NCI-H2081 (cell line): ENCODE measurements around the gene VPS51.

Experiments used
- DNase-seq, 2 experiments: peaks; one replicate each; lab custom pipeline; 2025; lab: John Stamatoyannopoulos, UW

The VPS51 gene

DNA sequence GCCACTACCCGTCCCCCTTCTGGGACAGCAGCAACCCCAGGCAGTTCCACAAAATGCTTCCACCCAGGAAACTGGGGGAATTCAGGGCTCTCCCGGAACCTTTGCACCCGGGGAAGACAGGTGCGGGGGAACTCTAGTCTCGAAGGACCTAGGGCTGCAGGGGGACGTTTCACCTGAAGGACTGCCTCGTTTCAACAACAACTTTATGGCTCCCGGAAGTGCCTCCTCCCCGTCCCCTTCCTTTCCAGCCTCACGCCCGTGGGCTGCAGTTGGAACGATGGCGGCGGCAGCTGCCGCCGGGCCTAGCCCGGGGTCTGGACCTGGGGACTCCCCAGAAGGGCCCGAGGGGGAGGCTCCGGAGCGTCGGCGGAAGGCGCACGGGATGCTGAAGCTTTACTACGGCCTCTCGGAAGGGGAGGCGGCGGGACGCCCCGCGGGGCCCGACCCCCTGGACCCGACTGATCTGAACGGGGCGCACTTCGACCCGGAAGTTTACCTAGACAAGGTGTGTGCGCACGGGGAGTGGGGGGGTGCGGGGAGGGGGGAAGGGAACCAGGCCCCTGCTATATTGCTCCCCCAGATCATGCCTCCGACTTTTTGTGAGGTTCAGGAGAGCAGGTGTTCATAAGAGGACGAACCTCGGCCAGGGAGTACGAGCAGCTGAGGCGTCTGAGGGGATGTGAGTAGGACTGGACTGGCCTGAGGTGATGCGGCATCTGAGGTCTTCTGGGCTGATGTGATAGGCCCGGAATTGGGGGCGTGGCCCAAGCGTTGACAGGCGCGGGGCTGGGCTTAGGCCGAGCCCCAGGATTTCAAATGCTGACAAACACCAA lies at the start of gene VPS51:
VPS51 (plus strand) TSS at position 241 of the 833 bp plus-strand sequence; CDS start at position 278, 37 bp downstream.
- peak; percentile 85 to 93 for DNase-seq

- no peak for DNase-seq
Measured at GRCh38 chr11:65047581-65048422, 48.2 kb upstream of the VPS51 start.

DNA sequence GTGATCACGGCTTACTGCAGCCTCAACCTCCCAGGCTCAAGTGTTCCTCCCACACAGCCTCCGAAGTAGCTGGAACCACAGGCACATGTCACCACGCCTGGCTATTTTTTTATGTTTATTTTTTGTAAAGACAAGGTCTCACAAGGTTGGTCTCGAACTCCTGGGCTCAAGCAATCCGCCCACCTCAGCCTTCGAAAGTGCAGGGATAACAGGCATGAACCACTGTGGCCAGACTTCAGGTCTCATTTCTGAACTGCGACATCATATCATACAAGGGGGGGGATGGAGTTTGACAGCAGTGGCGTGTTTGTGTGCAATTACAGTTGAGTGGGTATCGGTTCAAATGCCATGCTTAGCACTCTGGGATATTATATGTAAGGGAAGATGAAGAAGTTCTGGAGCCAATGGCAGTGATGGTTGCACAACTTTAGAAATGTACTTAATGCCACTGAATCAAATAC lies 44.6 kb upstream of the VPS51 start:
- DNase-seq, result no peak

- no peak for DNase-seq
Measured at GRCh38 chr11:65053827-65054508, 42.0 kb upstream of the VPS51 start.

DNA sequence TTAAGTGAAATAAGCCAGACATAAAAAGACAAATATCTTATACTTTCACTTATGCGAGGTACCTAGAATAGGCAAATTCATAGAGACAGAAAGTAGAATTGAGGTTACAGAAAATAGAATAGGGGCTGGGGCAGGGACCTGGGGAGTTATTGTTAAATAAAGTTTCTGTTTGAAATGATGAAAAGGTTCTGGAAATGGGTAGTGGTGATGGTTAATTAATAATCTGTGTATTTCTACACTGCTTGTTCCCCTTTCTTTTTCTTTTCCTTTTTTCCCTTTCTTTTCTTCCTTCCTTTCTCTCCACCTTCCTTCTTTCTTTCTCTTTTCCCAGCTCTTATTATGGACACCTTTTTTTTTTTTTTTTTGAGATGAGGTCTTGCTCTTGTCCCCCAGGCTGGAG lies 40.5 kb upstream of the VPS51 start:
- no peak for DNase-seq

DNA sequence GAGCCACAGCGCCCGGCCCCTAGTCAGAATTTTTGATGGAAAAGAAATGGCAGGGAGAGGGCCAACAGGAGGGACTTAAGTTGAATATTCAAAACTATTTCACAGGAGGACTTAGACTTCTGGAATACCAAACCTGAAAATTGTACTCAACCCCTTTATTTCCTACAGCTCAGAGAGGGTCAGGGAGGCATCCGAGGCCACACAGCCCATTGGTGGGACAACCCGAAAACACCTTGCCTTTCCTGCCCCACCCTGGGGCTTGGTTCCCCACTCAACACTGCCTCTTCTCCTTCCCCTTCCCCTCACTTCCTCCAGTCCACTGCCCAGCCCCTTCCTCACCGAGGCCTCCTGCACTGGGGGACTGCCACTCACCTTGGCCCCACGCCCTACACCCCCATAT lies 39.0 kb upstream of the VPS51 start:
- DNase-seq, result no peak

DNA sequence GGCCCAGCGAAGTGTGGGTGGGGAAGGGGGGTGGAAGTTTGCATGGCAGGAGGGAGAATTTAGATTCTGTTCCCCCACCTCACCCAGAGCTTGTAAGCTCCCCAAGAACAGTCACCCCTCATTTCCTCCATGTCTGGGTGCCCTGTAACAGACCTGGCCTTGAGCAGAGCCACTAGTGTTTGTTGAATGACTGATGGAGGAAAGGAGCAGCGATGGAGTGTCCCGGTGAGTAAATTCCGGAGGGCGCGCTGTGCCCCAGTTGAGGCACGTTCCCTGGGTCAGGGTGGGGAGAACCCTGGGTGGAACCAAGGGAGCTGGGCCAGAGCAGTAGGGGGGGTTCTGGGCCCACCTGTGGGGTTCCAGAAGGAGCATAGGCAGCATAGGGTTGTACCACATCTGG lies 38.5 kb upstream of the VPS51 start:
- no peak for DNase-seq

DNA sequence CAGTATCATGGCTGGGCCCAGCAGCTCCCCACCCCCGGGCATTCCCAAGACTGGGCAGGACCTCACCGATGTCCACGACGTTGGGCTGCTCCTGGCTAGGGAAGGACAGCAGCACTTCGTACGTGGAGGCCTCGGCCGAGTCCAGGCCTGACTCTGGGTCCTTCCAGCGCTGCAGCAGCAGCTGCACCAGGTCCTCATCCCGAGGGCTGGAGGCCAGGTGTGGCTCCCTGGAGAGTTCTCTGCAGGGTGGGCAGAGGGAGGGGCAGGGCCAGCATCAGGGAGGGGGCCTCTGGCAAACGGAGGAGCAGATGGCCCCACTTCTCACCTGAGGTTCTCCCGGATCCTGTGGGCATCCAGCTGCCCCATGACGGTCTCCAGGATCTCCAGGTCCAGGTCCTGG lies 38.0 kb upstream of the VPS51 start:
- peak in 1 of 2 experiments; percentile 35 for DNase-seq

DNA sequence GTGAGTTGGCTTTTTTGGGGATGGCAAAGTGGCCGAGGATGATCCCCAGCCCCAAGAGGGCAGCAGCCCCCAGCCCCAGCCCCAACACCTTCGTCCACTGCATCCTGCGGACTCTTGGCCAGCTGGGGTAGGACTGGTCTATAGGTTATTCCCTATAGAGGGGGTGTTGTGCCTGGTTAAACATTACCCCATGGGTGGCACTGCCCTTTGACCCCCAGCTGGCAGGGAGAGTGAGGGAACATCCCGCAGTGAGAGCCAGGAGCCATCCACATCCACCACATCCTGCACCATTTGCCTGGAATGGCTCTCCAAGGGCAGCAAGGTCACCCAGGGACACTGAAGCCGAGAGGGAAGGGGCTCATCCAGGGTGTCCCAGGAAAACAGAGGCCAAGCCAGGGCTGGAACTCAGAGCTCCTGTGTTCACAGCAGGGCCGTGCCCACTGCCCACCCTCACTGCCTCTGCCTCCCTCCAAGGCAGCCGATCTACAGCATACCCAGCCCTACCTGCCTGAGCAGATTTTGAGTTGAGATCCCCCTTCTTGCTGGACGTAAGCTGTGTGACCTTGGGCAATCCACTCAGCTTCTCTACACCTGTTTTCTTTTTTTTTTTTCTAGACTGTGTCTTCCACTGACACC lies 37.5 kb upstream of the VPS51 start, which contains the start of gene NAALADL1:
NAALADL1 (minus strand) TSS at position 135 of the 636 bp plus-strand sequence; CDS start at position 103, 32 bp downstream.
- no peak for DNase-seq

DNA sequence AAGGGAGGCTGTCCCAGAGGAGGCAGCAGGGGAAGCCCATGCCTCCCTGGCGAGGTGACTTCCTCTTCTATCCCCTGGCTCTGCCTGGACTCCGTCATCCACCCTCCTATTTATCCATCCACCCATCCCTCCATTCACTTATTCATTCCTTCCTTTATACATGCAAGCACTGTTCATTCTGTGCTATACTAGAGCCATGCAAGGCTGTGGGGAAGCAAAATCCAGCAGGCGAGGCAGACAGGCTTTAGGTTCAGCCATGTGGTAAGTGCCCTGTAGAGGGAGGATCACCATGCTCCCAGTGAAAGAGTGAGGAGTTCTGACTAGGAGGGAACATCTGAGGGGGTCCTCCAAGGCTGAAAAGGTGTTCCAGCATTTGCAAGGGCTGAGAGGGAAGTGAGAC lies 36.5 kb upstream of the VPS51 start:
- DNase-seq, result no peak

- DNase-seq, result no peak
Measured at GRCh38 chr11:65059959-65060824, 35.8 kb upstream of the VPS51 start.

DNA sequence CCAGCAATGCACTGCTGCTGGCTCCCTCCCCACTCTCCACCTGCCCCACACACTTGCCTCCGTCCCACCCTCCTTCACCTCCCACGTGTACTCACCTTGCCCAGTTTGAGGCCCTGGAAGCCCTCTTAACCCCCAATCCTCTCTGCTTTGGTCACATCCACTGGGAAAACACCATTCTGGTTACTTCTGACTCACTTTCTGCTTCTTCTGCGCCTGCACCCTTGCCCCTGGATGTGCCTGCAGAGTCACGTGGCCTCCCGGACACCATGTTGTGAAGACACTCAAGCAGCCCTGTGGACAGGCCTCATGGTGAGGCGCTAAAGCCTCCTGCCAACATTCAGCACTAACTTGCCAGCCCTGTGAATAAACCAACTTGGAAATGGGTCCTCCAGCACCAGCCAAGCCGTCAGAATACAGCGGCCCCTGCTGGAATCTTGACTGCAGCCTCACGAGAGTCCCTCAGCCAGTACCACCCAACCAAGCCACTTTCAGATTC lies 35.1 kb upstream of the VPS51 start:
- no peak for DNase-seq

DNA sequence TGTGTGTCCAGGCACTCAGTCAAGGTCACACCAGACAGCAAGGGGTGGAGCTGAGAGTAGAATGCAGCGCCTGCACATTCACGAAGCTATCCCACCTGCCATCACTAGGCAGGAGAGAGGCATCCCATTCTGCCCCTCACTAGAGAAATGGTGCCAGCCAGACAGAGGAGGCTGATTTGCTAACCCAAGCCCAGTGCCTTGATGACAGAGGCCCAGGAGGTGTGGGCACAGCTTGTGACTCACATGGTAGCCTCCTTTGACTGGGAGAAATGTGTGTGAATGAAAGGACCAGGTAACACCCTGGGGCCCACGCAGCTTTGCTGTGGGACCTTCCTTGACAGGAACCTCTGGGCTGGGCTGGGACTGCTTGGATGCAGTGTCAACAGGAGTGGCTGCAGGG lies 32.5 kb upstream of the VPS51 start:
- DNase-seq, result no peak

DNA sequence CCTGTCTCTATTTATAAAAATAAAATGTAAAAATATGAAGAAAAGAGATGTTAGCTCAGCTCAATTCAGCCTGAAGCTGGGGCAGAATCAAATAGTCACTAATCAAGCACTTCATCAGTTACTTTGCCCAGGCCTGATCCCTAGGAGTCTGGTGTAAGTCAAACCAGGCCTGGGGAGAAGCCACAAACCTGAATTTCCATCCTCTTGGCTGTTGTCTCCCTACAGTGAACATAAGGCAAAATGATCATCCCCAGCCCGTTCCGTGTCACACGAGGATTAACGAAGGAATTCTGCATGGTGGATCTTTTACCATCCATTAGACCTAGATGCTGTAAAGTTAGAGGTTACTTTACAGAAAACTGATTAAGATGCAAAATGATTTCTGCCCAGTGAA lies 31.2 kb upstream of the VPS51 start:
- no peak for DNase-seq

GRCh38 chr11:65065851-65066250 lies 30.2 kb upstream of the VPS51 start:
- DNase-seq, result no peak

- DNase-seq, result peak in 1 of 2 experiments; percentile 7
Measured at GRCh38 chr11:65066315-65066714, 29.7 kb upstream of the VPS51 start.

DNA sequence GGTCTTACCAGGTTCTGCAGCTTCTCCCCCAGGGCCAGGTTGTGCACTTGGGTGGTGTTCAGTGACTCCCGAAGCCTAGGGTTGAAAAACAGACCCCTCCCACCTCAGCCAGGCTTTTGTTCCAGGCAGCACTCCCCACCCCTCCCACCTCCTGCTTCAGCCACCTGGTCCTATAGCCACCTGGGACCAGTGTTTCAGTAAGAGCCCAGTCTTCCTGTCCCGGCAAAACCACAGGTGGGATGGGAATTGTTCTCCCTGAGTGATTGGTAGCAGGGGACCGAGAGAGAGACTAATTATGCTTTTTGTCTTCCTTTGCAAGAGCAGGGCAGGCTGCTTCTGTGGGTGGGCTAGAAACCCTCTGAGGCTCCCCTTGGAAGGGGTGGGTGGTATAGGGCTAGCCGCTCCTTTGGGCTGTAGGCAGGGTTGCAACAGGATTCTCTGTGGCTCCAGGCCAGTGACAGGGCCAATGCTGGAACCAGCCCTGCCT lies 29.2 kb upstream of the VPS51 start:
- peak; percentile 70 to 85 for DNase-seq

- no peak for DNase-seq
Measured at GRCh38 chr11:65067446-65067845, 28.6 kb upstream of the VPS51 start.

DNA sequence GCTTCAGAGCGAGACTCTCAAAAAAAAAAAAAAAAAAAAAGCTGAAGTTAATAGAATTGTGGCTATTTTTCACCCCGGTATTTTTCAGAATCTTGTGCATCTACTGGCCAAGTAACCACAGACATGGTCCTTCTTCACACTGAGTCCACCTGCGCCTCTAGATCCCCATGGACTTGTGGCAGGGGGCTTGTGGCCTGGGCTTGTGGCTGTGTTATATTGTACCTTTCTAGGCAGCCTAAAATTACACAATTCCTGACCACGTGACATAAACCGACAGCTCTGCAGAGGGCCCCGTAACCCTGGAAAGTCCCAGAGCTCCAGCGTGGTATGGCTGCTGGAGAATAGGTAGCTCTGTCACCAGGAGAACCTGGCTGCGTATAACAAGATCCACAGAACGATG lies 26.8 kb upstream of the VPS51 start:
- no peak for DNase-seq

DNA sequence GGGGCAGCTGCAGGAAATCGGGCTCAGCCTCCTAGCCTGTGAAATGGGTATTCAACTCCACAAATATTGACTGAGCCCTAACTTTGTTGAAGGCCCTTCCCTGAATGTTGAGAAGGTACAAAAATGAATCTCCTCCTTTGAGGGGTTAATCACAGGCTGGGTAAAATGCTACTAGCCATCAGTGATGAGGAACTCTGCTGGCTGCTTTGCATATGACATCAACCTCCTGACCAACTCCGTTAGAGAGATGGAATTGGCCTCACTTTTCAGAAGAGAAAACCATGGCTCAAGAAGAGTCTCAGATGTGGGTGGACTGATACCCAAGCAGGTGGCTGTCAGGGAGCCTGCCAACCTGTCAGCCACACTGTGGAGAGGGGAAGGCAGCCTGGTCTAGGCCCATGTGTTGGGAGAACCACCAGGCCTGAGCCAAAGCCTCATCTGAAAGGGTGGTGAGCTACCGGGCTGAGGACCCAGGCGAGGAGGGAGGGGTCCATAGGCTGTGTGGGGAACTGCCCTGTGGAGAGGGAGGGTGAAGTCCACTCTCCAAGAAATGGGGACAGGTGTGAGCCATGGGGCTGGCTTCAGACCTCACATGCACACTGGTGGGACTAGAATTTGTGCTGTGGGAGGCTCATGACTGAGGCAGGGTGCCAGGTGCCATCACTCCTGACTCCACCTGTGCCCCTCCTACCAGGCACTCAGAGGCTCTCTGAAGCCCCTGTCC lies 23.9 kb upstream of the VPS51 start:
- no peak for DNase-seq
